CD14-positive monocyte (primary cell): ENCODE results near the gene NLGN1. TPM values are rescaled to one million over a fixed set of nuclear protein-coding genes. Genes with fewer than 3 reads are reported as not detected.

Source experiments
- DNase-seq, 3 donors: peaks; one replicate each; pipeline ENCODE4 v3.0.0-alpha.2; 2011 to 2022
- H2AFZ ChIP-seq: 2 replicates; pipeline ENCODE4 v1.6.0; 2012; ENCODE audit warnings: mild to moderate bottlenecking, low read depth, low read length, inconsistent platforms; ENCODE audit not compliant: insufficient read depth, poor library complexity, severe bottlenecking
- H3K27ac ChIP-seq, 2 donors: 1 replicate in 1 of 2; 2 replicates in 1 of 2; pipeline ENCODE4 v1.5.1; 2012 to 2013; ENCODE audit warnings: low read length in 2 of 2, control low read depth in 1 of 2, inconsistent platforms in 1 of 2, low read depth in 1 of 2, mild to moderate bottlenecking in 1 of 2
- H3K27me3 ChIP-seq, 2 donors: one replicate each; pipeline versions ENCODE4 v1.6.0 to v1.6.1; 2011 to 2013; ENCODE audit warnings: low read length in 2 of 2; ENCODE audit not compliant: control insufficient read depth in 2 of 2, insufficient read depth in 2 of 2
- H3K36me3 ChIP-seq, 2 donors: replicated peaks in 1 of 2; 1 replicate in 1 of 2; 2 replicates in 1 of 2; pipeline versions ENCODE4 v1.5.1 to v1.6.1; 2012 to 2013; ENCODE audit warnings: low read length in 2 of 2, control low read depth in 1 of 2, inconsistent platforms in 1 of 2, mild to moderate bottlenecking in 1 of 2; ENCODE audit not compliant: insufficient read depth in 2 of 2, control insufficient read depth in 1 of 2
- H3K4me1 ChIP-seq, 2 donors: 1 replicate in 1 of 2; 2 replicates in 1 of 2; pipeline versions ENCODE4 v1.5.1 to v1.6.1; 2012 to 2013; ENCODE audit warnings: low read length in 2 of 2, control low read depth in 1 of 2, inconsistent platforms in 1 of 2, mild to moderate bottlenecking in 1 of 2, moderate library complexity in 1 of 2; ENCODE audit not compliant: insufficient read depth in 2 of 2, control insufficient read depth in 1 of 2
- H3K4me2 ChIP-seq: replicated peaks from 2 replicates; pipeline ENCODE3; 2012; ENCODE audit warnings: low read length, moderate library complexity, mild to moderate bottlenecking; ENCODE audit not compliant: poor library complexity, severe bottlenecking; ENCODE audit errors: extremely low read depth
- H3K4me3 ChIP-seq, 3 experiments: fragments of 200-600 bp in 1 of 3; sonication (generic) in 1 of 3; replicated peaks in 1 of 3; 1 replicate in 2 of 3; 2 replicates in 1 of 3; pipeline ENCODE4 v1.5.1; 2011 to 2013; ENCODE audit warnings: low read length in 3 of 3, mild to moderate bottlenecking in 3 of 3, control low read depth in 2 of 3, low read depth in 2 of 3, inconsistent platforms in 1 of 3, moderate library complexity in 1 of 3
- H3K79me2 ChIP-seq: 2 replicates; pipeline ENCODE4 v1.6.0; 2012; ENCODE audit warnings: mild to moderate bottlenecking, control low read depth, inconsistent platforms, low read length, moderate library complexity; ENCODE audit not compliant: insufficient read depth
- H3K9ac ChIP-seq: 2 replicates; pipeline ENCODE4 v1.6.0; 2017; ENCODE audit warnings: low read length, mild to moderate bottlenecking; ENCODE audit not compliant: insufficient read depth, poor library complexity, severe bottlenecking
- H3K9me3 ChIP-seq, 2 donors: replicated peaks in 1 of 2; 1 replicate in 1 of 2; 2 replicates in 1 of 2; pipeline versions ENCODE4 v1.5.1 to v1.6.1; 2012 to 2013; ENCODE audit warnings: low read length in 2 of 2, control low read depth in 1 of 2; ENCODE audit not compliant: control insufficient read depth in 1 of 2, insufficient read depth in 1 of 2
- H4K20me1 ChIP-seq: 2 replicates; pipeline ENCODE4 v1.6.0; 2012; ENCODE audit warnings: mild to moderate bottlenecking, low read length, control low read depth, moderate library complexity; ENCODE audit not compliant: insufficient read depth
- H3K27ac Mint-ChIP-seq, 7 donors: one replicate each; pipeline ENCODE4 v1.8.0; 2020; ENCODE audit warnings: mild to moderate bottlenecking in 7 of 7, mixed read lengths in 7 of 7, moderate library complexity in 6 of 7, inconsistent platforms in 2 of 7
- H3K27me3 Mint-ChIP-seq, 3 donors: one replicate each; pipeline ENCODE4 v1.8.0; 2021 to 2022; ENCODE audit warnings: low read depth in 3 of 3, mild to moderate bottlenecking in 3 of 3, mixed read lengths in 3 of 3, moderate library complexity in 3 of 3, inconsistent platforms in 1 of 3
- H3K36me3 Mint-ChIP-seq, 2 donors: one replicate each; pipeline ENCODE4 v1.8.0; 2020; ENCODE audit warnings: mixed read lengths in 2 of 2, inconsistent platforms in 1 of 2, mild to moderate bottlenecking in 1 of 2
- H3K4me1 Mint-ChIP-seq: one replicate; pipeline ENCODE4 v1.8.0; 2020; ENCODE audit warnings: mild to moderate bottlenecking, mixed read lengths
- H3K4me3 Mint-ChIP-seq, 2 donors: one replicate each; pipeline ENCODE4 v1.8.0; 2020; ENCODE audit warnings: mild to moderate bottlenecking in 2 of 2, mixed read lengths in 2 of 2, moderate library complexity in 1 of 2
- H3K9me3 Mint-ChIP-seq, 7 donors: one replicate each; pipeline ENCODE4 v1.8.0; 2020 to 2022; ENCODE audit warnings: mixed read lengths in 7 of 7, mild to moderate bottlenecking in 6 of 7, moderate library complexity in 6 of 7, inconsistent platforms in 2 of 7
- WGBS: methylation state at CpG from one replicate; pipeline ENCODE4 v1.1.5; 2013; ENCODE audit warnings: missing lambda C conversion rate; ENCODE audit not compliant: insufficient coverage; 5-methylcytosine and 5-hydroxymethylcytosine counted together
- intact Hi-C, 2 donors: fragments of 100-400 bp; cut with micrococcal nuclease; formaldehyde crosslinking; loops; one replicate each; pipeline versions ENCODE4 v1.15.0 to v1.15.1; 2023
- polyA plus RNA-seq, 3 donors: library from polyadenylated mRNA; depleted of rRNA in 1 of 3; unstranded in 2 of 3; stranded (reverse) in 1 of 3; fragments of 300-500 nt in 2 of 3; fragments of >200 nt in 1 of 3; fragmentation: Illumina TruSeq in 2 of 3; gene quantifications; 1 replicate in 2 of 3; 2 replicates in 1 of 3; pipeline ENCODE4 v1.2.3, GENCODE V29; 2012 to 2021
- TF ChIP-seq, protein P1 (sequence below): fragments of 200-600 bp; IDR thresholded peaks from one replicate; pipeline ENCODE4 v1.8.0; 2022; ENCODE audit warnings: antibody characterized with exemption, mild to moderate bottlenecking

NLGN1 gene
- polyA plus RNA-seq, 3 donors = not detected

GRCh38 chr3:174276826-174277225 is 879.3 kb downstream of the NLGN1 start:
- peaks cover 0 to 2% (median 0%) of the 10 kb centered on the region in 3 donors for H3K27me3 Mint-ChIP-seq
- Histone ChIP-seq H2AFZ (no peak overlapping the region), H3K27me3 (no peaks in the 10 kb centered on the region), H3K9me3 (no peaks in the 10 kb centered on the region), H3K4me1 (no peaks in the 10 kb centered on the region), H3K79me2 (no peaks in the 10 kb centered on the region), H3K36me3 (no peaks in the 10 kb centered on the region), H3K27ac (no peak overlapping the region), H3K4me2 (no peak overlapping the region), H3K9ac (no peak overlapping the region), H4K20me1 (no peaks in the 10 kb centered on the region), H3K4me3 (no peak overlapping the region)
- no peaks in the 10 kb centered on the region for H3K36me3 Mint-ChIP-seq
- no peak overlapping the region for H3K4me3 Mint-ChIP-seq
- TF ChIP-seq, protein P1, sequence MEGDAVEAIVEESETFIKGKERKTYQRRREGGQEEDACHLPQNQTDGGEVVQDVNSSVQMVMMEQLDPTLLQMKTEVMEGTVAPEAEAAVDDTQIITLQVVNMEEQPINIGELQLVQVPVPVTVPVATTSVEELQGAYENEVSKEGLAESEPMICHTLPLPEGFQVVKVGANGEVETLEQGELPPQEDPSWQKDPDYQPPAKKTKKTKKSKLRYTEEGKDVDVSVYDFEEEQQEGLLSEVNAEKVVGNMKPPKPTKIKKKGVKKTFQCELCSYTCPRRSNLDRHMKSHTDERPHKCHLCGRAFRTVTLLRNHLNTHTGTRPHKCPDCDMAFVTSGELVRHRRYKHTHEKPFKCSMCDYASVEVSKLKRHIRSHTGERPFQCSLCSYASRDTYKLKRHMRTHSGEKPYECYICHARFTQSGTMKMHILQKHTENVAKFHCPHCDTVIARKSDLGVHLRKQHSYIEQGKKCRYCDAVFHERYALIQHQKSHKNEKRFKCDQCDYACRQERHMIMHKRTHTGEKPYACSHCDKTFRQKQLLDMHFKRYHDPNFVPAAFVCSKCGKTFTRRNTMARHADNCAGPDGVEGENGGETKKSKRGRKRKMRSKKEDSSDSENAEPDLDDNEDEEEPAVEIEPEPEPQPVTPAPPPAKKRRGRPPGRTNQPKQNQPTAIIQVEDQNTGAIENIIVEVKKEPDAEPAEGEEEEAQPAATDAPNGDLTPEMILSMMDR = no peak
- no peak overlapping the region for H3K27ac Mint-ChIP-seq
- H3K4me1 Mint-ChIP-seq = no peaks in the 10 kb centered on the region
- no peak for DNase-seq
- intact Hi-C loops = no loop called here
- WGBS = no CpG with 5 or more reads among the region's 3 CpGs
- peaks cover 0 to 5% (median 0%) of the 10 kb centered on the region in 7 donors for H3K9me3 Mint-ChIP-seq

DNA sequence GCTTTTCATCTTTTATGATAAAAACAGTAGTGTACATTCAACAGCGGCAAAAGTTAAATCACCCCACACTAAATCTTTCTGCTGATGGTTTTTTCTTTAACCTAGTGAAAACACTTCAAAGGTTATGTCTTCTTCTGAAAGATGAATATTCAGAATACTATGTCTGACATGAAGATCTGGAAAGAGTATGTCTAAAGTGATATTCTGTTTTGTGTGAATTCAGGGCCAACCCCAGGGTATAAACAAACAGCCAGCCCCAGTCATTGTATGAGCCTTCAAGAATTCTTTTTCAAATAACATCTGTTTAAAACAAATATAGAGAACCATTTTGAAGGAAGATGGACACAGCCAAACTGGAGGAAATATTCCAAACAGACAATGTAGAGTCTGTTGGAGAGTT is 880.5 kb downstream of the NLGN1 start:
- TF ChIP-seq, protein P1 = no peak
- H3K27me3 ChIP-seq = no peaks in the 10 kb centered on the region
- H3K4me3 ChIP-seq = no peak overlapping the region
- H3K27ac Mint-ChIP-seq = no peak overlapping the region
- no CpG with 5 or more reads among the region's 1 CpG for WGBS
- no peak overlapping the region for H2AFZ ChIP-seq
- no peak overlapping the region for H3K4me2 ChIP-seq
- peaks cover 0 to 5% (median 0%) of the 10 kb centered on the region in 7 donors for H3K9me3 Mint-ChIP-seq
- H3K4me1 Mint-ChIP-seq = no peaks in the 10 kb centered on the region
- intact Hi-C loops = no loop called here
- no peaks in the 10 kb centered on the region for H3K4me1 ChIP-seq
- H3K9me3 ChIP-seq = no peaks in the 10 kb centered on the region
- no peaks in the 10 kb centered on the region for H4K20me1 ChIP-seq
- no peak overlapping the region for H3K4me3 Mint-ChIP-seq
- no peak for DNase-seq
- no peaks in the 10 kb centered on the region for H3K36me3 Mint-ChIP-seq
- no peak overlapping the region for H3K27ac ChIP-seq
- peaks cover 0 to 2% (median 0%) of the 10 kb centered on the region in 3 donors for H3K27me3 Mint-ChIP-seq
- H3K79me2 ChIP-seq = no peaks in the 10 kb centered on the region
- H3K9ac ChIP-seq = no peak overlapping the region
- no peaks in the 10 kb centered on the region for H3K36me3 ChIP-seq
